Non-pigmented ciliary epithelial cell (primary cell): ENCODE results near the gene CCDC13.

ENCODE experiments used
- DNase-seq: peaks from one replicate; pipeline ENCODE4 v3.0.0-alpha.2; 2010; ENCODE audit warnings: low read depth

The CCDC13 gene

GRCh38 chr3:42752441-42752840 lies 20.6 kb downstream of the CCDC13 start:
- DNase-seq = no peak

- no peak for DNase-seq
Measured at GRCh38 chr3:42751609-42752008, 21.4 kb downstream of the CCDC13 start.

- no peak for DNase-seq
Measured at GRCh38 chr3:42750834-42751233, 22.2 kb downstream of the CCDC13 start.

- no peak for DNase-seq
Measured at GRCh38 chr3:42749753-42750231, 23.3 kb downstream of the CCDC13 start.

GRCh38 chr3:42749025-42749752 lies 23.9 kb downstream of the CCDC13 start:
- DNase-seq = no peak

- no peak for DNase-seq
Measured at GRCh38 chr3:42747581-42747980, 25.5 kb downstream of the CCDC13 start.

- DNase-seq = no peak
Measured at GRCh38 chr3:42746455-42747450, 26.3 kb downstream of the CCDC13 start.

- no peak for DNase-seq
Measured at GRCh38 chr3:42745776-42746454, 27.1 kb downstream of the CCDC13 start.

GRCh38 chr3:42745291-42745745 lies 27.7 kb downstream of the CCDC13 start:
- DNase-seq = no peak

- no peak for DNase-seq
Measured at GRCh38 chr3:42743204-42743995, 29.7 kb downstream of the CCDC13 start.

GRCh38 chr3:42742688-42743087 lies 30.4 kb downstream of the CCDC13 start:
- no peak for DNase-seq

GRCh38 chr3:42742259-42742658 lies 30.8 kb downstream of the CCDC13 start:
- DNase-seq = no peak

- no peak for DNase-seq
Measured at GRCh38 chr3:42741796-42742195, 31.3 kb downstream of the CCDC13 start.

GRCh38 chr3:42739401-42740158 lies 33.5 kb downstream of the CCDC13 start:
- no peak for DNase-seq

- DNase-seq = no peak
Measured at GRCh38 chr3:42736531-42736930, 36.5 kb downstream of the CCDC13 start.

GRCh38 chr3:42736081-42736480 lies 37.0 kb downstream of the CCDC13 start:
- no peak for DNase-seq

- no peak for DNase-seq
Measured at GRCh38 chr3:42735615-42736014, 37.4 kb downstream of the CCDC13 start.

- DNase-seq = no peak
Measured at GRCh38 chr3:42735019-42735418, 38.0 kb downstream of the CCDC13 start.

GRCh38 chr3:42734263-42734860 lies 38.7 kb downstream of the CCDC13 start:
- DNase-seq = no peak
